ENCODE measurements around the gene MMUT.
"Not testable (repeated sequence)": the region's sequence is repeated elsewhere in the genome, so short reads cannot be mapped to it uniquely, and the experiment has no call there.

Gene MMUT

DNA sequence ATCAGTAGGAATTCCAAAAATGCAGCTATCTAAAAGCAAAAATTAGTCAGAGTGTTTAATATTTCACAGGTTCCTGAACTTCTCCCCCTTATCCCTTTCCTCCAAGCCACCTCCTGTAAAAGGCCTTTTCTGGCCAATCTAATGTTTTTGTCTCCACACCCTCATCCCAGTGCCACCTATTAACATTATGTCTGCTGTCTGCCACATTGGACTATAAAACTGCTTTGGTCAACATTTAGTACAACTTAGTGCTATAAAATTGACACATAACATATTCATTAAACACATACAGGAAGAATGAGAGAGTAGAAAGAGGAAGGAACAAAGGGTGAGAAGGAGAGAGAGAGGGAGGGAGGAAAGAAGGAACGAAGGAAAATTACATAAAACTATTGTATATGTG is 47.7 kb downstream of the MMUT start:
- DNase-seq: no peak

DNA sequence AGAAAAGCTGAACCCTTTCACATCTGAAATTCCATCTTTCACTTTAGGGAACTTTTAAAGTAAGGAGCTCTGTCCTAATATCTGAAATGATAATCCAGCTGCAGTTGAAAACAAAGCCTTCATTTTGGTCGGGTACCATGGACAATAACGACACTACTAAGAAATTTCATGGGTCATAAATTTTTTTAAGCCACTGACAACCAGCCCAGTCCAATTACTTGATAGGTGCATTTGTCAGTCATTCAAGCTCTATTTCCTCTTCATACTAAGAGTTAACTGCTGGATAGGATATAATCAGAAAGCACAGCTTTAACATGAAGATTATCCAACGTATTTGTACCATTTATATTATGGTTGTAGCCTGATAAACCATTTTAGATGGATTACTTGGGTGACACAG is 52.5 kb downstream of the MMUT start:
- DNase-seq: no peak

DNA sequence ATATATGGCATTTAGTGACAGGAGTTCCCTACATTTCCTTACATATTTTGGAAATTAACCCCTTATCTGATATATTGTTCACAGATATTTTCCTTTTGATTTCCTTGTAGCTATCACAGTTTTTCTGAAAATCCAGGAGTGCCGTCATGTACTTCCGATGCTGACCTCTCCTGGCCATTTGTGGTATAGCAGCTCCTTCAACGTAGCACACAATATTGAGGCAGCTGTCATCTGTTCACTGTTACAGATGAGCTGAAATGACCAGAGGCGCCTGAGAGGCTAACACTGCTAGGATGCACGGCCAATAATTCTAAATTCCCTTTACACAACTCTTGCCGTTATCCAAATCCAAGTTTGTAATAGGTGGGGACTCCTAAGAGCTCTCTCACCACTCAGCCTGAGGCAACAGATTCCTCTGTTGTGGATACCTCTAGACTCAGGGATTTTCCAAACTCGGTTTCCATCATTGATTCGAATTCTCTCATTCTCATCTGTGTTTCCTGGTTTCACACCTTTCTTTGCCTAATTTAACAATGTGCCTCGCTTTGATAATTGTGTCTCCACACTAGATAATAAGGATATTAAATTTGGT is 53.0 kb downstream of the MMUT start:
- DNase-seq: peak; percentile 60

DNA sequence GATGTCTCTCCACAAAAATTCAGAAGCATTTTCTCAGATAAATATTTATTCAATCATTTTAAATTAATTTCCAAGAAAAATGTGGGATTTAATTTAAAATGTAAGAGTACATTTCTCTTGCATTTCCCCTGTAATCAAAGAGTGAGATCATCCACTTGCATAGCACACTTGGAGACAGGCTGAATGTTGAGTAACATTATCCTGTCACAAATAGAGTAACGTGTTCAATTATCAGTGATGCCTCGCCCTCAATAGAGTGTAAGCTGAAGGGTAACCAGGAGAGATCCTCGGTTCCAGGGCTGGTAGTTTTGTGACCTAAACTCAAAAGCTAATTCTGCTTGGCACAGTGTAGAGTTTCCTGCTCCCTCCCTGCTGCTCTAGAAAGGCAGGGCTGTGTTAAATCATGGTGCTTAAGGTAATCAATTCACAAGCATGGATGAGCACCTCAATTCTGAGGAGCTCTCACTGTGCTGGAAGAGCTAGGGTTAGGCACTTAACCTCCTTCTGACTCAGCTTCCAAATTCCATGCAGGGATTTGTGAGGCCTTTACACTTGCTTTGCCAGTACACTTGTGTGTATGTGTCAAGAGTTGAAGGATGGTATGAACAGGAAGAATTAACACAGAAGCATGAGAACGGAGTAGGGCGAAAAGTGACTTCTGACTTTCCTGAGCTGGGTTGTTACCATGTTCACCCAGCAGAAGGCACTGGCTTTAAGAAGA is 56.6 kb downstream of the MMUT start:
- no peak for DNase-seq

- no peak for DNase-seq
Observed at GRCh38 chr6:49401063-49401462, 62.0 kb downstream of the MMUT start.

DNA sequence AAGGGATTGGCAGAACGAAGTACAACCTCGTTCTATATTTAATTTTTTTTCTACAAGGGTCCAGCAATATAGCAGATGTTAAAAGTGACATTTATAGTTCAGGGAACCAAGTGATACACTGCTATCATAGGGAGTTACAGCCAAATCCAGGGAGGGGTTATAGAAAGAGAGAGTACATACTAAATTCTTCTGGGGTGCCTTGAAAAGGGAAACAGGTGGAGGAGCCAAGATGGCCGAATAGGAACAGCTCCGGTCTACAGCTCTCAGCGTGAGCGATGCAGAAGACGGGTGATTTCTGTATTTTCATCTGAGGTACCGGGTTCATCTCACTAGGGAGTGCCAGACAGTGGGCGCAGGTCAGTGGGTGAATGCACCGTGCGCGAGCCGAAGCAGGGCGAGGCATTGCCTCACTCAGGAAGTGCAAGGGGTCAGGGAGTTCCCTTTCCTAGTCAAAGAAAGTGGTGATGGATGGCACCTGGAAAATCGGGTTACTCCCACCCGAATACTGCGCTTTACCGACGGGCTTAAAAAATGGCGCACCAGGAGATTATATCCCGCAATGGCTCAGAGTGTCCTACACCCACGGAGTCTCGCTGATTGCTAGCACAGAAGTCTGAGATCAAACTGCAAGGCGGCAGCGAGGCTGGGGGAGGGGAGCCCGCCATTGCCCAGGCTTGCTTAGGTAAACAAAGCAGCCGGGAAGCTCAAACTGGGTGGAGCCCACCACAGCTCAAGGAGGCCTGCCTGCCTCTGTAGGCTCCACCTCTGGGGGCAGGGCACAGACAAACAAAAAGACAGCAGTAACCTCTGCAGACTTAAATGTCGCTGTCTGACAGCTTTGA is 76.2 kb downstream of the MMUT start:
- not testable (repeated sequence) for DNase-seq

DNA sequence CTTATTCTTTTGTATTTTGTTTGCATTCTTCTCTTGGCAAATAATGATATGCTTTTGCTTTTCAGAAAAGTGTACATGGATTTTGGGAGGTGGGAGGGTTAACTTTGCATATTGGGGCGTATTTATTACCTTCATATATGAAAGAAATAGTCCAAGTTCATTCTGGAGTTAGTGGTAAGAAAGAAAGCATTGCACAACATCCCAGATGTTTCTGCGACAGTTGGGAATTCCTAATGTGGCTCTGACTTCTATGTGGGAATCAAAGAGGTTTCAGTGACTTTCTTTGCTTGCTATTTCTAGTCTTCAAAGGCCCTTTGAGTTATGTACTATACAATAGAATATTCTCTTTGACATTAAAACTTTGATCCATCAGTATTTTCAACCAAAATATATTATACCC is 78.1 kb downstream of the MMUT start:
- no peak for DNase-seq

All from stimulated activated CD4-positive, alpha-beta T cell treated with anti-CD3 and anti-CD28 coated beads, Interleukin-4, amount 100 ng/mL, for 1 hour (primary cell).